Uterus (tissue), 4 donors: Measurements from ENCODE around the gene TIGD1. TPM values are rescaled to one million over a fixed set of nuclear protein-coding genes. Genes with fewer than 3 reads are reported as not detected.
"Not testable (repeated sequence)": the region's sequence is repeated elsewhere in the genome, so short reads cannot be mapped to it uniquely, and the experiment has no call there.

Experiments used
- DNase-seq, 2 donors: peaks; one replicate each; pipeline ENCODE4 v3.0.0-alpha.2; 2019 to 2020
- H3K27ac ChIP-seq, 2 donors: fragments of 200-600 bp; sonication (generic); 1 replicate in 1 of 2; 2 replicates in 1 of 2; pipeline ENCODE4 v1.5.1; 2016 to 2018
- H3K27me3 ChIP-seq, 2 donors: fragments of 200-600 bp; sonication (generic); one replicate each; pipeline ENCODE4 v1.5.1; 2018 to 2019; ENCODE audit warnings: control low read depth in 1 of 2
- H3K36me3 ChIP-seq, 2 donors: fragments of 200-600 bp; sonication (generic); one replicate each; pipeline ENCODE4 v1.5.1; 2019; ENCODE audit warnings: control low read depth in 1 of 2
- H3K4me1 ChIP-seq, 2 donors: fragments of 200-600 bp; sonication (generic); one replicate each; pipeline ENCODE4 v1.5.1; 2018 to 2019; ENCODE audit warnings: control low read depth in 1 of 2
- H3K4me3 ChIP-seq, 2 donors: fragments of 200-600 bp; sonication (generic); 1 replicate in 1 of 2; 2 replicates in 1 of 2; pipeline ENCODE4 v1.5.1; 2018 to 2019; ENCODE audit warnings: mild to moderate bottlenecking in 1 of 2
- H3K9me3 ChIP-seq, 2 donors: fragments of 200-600 bp; sonication (generic); one replicate each; pipeline ENCODE4 v1.5.1; 2019; ENCODE audit warnings: control low read depth in 1 of 2
- CTCF ChIP-seq, 4 experiments: fragments of 200-600 bp in 2 of 4; fragments of 450-650 bp in 2 of 4; sonication (generic) in 2 of 4; IDR thresholded peaks; one replicate each; pipeline ENCODE4 v1.5.1; 2016 to 2019; ENCODE audit warnings: antibody characterized with exemption in 4 of 4, mild to moderate bottlenecking in 2 of 4, moderate library complexity in 1 of 4
- POLR2A ChIP-seq, 2 donors: fragments of 450-650 bp; IDR thresholded peaks; one replicate each; pipeline ENCODE4 v1.6.1; 2016; ENCODE audit warnings: antibody characterized with exemption in 2 of 2, mild to moderate bottlenecking in 1 of 2, moderate library complexity in 1 of 2
- intact Hi-C: fragments of 100-400 bp; cut with DNase I; formaldehyde crosslinking; loops from one replicate; pipeline ENCODE4 v1.15.1; 2023; ENCODE audit warnings: low total_unique reads
- total RNA-seq, 4 donors: library from RNA; depleted of rRNA in 3 of 4; stranded (reverse); fragments of >200 nt in 3 of 4; gene quantifications; one replicate each; pipeline versions ENCODE4 v1.1.0 to v1.2.4, GENCODE V29; 2014 to 2023
- donor health status: DM: yes; HTN: yes; CAD: no.

Gene TIGD1
- total RNA-seq, 4 donors from 2014 or later = 4.6 to 8.5 (median 5.0) TPM

DNA sequence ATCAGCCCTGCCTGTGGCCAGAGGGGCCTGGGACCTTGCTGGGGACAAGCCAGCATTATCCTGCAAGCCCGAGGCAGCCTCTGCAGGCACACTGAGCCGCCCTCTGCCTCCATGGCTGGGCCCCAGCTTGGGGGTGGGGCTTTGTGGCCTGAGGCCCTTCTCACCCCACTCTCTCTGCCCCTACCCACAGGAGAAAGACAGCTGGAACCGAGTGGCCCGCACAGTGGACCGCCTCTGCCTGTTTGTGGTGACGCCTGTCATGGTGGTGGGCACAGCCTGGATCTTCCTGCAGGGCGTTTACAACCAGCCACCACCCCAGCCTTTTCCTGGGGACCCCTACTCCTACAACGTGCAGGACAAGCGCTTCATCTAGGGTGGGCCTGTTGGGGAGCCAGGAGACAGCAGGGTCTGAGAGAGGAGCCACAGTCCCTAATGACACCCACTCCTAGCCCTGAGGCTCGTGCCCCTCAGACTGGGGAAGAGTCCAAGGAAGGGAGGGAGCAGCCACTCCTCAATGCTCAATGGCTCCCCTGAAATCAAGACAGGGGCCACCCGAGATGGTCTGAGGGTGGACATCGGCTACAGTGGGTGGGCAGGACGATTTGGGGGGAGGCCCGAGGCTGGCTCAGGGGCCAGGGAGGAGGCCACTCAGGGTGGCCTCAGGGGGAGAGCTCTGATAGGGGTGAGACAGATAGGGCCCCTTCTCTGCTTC is 15.3 kb downstream of the TIGD1 start:
- Histone ChIP-seq H3K4me3 (no peak overlapping the region), H3K27ac (no peak overlapping the region), H3K4me1 (no peaks in the 10 kb centered on the region), H3K27me3 (no peaks in the 10 kb centered on the region), H3K9me3 (no peaks in the 10 kb centered on the region), H3K36me3 (no peaks in the 10 kb centered on the region)
- no peak for DNase-seq
- TF ChIP-seq CTCF (IDR thresholded peaks at IDR 0.05) (no peak), POLR2A (IDR thresholded peaks at IDR 0.05) (no peak)
- intact Hi-C loops = no loop called here

DNA sequence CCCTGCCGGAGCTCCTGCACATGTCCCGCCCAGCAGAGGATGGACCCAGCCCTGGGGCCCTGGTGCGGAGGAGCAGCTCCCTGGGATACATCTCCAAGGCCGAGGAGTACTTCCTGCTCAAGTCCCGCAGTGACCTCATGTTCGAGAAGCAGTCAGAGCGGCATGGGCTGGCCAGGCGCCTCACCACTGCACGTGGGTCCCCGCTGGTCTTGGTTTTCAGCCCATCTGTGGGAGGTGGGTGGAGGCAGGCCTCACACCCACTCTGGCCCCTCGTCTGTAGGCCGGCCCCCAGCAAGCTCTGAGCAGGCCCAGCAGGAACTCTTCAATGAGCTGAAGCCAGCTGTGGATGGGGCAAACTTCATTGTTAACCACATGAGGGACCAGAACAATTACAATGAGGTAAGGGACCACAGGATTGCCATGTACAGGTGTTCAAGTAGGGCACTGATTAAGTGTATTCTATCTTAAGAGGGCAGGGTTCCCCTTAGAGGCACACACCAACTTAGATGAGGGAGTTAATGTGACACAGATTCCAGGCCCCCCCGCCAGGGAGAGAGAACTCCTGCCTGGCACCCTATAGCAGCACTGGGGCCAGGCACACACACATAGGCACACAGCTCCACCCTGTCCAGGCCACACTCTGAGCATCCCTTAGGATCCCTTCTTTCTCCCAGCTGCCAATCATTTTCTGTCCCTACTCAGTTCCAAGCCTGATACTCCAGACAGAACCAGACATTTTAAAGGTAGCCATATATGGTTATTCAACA is 16.2 kb downstream of the TIGD1 start:
- no peaks in the 10 kb centered on the region for H3K4me1 ChIP-seq
- H3K27ac ChIP-seq = no peak overlapping the region
- no peaks in the 10 kb centered on the region for H3K36me3 ChIP-seq
- no peak for TF ChIP-seq POLR2A (IDR thresholded peaks at IDR 0.05)
- intact Hi-C loops = no loop called here
- no peaks in the 10 kb centered on the region for H3K9me3 ChIP-seq
- H3K27me3 ChIP-seq = no peaks in the 10 kb centered on the region
- no peak for DNase-seq
- H3K4me3 ChIP-seq = no peak overlapping the region

DNA sequence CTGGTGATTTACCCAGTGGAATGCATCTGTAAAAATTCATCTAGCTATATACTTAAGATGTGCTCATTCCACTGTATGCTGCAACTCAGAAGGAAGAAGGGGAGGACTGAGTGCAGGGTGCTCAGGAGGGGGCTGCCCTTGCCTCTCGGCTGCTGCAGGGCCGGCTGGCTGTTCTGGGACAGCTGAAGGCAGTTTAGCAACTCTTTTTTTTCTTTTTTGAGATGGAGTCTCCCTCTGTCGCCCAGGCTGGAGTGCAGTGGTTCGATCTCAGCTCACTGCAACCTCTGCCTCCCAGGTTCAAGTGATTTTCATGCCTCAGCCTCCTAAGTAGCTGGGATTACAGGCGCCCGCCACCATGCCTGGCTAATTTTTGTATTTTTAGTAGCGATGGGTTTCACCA is 17.5 kb downstream of the TIGD1 start:
- H3K36me3 ChIP-seq, H3K9me3 ChIP-seq, DNase-seq, H3K27me3 ChIP-seq, intact Hi-C loops, H3K4me3 ChIP-seq, H3K4me1 ChIP-seq, H3K27ac ChIP-seq: not testable (repeated sequence)

GRCh38 chr2:232532419-232532818 is 17.9 kb downstream of the TIGD1 start:
- intact Hi-C loops = no loop called here
- no peak overlapping the region for H3K4me3 ChIP-seq
- no peaks in the 10 kb centered on the region for H3K4me1 ChIP-seq
- DNase-seq = no peak
- TF ChIP-seq POLR2A (IDR thresholded peaks at IDR 0.05) = no peak
- no peak for TF ChIP-seq CTCF (IDR thresholded peaks at IDR 0.05)
- no peak overlapping the region for H3K27ac ChIP-seq
- H3K27me3 ChIP-seq = no peaks in the 10 kb centered on the region
- H3K9me3 ChIP-seq = no peaks in the 10 kb centered on the region
- H3K36me3 ChIP-seq = no peaks in the 10 kb centered on the region

DNA sequence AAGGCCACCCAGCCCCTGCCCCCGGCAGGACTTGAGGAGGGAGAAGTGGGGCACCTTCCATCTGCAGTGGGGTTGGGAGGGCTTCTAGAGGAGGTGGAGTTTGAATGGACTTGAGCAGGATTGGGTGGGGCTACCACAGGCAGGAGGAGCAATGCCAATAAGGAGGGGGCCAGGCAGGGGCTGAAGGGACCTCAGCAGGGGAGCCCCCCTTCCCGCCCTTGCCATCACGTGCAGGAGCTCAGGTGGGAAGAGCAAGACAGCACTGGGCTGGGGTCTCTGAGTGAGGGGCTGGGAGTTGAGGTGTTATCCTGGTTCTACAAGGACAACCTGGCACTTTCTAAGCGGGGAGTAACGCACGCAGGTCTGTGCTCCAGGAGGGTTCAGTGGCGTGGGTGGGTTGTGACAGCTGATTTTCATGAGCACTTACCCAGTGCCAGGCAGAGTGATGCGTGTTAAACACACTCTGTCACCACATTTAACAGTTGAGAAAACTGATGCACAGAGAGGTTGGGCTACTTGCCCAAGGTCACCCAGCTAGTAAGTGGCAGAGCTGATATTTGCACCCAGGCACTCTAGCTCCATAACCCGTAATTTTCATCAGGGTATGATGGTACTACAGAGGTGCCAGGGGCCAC is 19.6 kb downstream of the TIGD1 start:
- TF ChIP-seq CTCF (IDR thresholded peaks at IDR 0.05) = no peak
- no peak for TF ChIP-seq POLR2A (IDR thresholded peaks at IDR 0.05)
- H3K4me3 ChIP-seq = no peak overlapping the region
- DNase-seq = no peak
- H3K27me3 ChIP-seq = no peaks in the 10 kb centered on the region
- no peaks in the 10 kb centered on the region for H3K9me3 ChIP-seq
- H3K36me3 ChIP-seq = no peaks in the 10 kb centered on the region
- no peak overlapping the region for H3K27ac ChIP-seq
- intact Hi-C loops = no loop called here
- no peaks in the 10 kb centered on the region for H3K4me1 ChIP-seq
